GM23338 (cell line): ENCODE results near the gene IL17REL. TPM values are rescaled to one million over a fixed set of nuclear protein-coding genes. Genes with fewer than 3 reads are reported as not detected.

Source experiments
- ATAC-seq: fragments of 200-7000 bp; cut with Tn5 transposase; 3 replicates; pipeline ENCODE4 v1.9.1; 2020
- DNase-seq: peaks from one replicate; pipeline ENCODE4 v3.0.0-alpha.2; 2015; ENCODE audit warnings: low spot score
- H2AFZ ChIP-seq: fragments of 200-600 bp; sonication (generic); 2 replicates; pipeline ENCODE4 v1.8.0; 2016; ENCODE audit warnings: antibody characterized with exemption, mild to moderate bottlenecking, moderate library complexity
- H3F3A ChIP-seq: fragments of 200-600 bp; sonication (generic); replicated peaks from 2 replicates; pipeline ENCODE4 v1.8.0; 2017; ENCODE audit warnings: antibody characterized with exemption, mixed run types, low read depth
- H3K27ac ChIP-seq: fragments of 200-600 bp; sonication (generic); 2 replicates; pipeline ENCODE4 v1.6.1; 2016; ENCODE audit warnings: low read depth
- H3K27me3 ChIP-seq: fragments of 200-600 bp; sonication (generic); 2 replicates; pipeline ENCODE4 v1.8.0; 2016; ENCODE audit warnings: mild to moderate bottlenecking, mixed run types, moderate library complexity; ENCODE audit not compliant: insufficient read depth
- H3K36me3 ChIP-seq: fragments of 200-600 bp; sonication (generic); 2 replicates; pipeline ENCODE4 v1.8.0; 2016; ENCODE audit warnings: mild to moderate bottlenecking; ENCODE audit not compliant: insufficient read depth
- H3K4me1 ChIP-seq: fragments of 200-600 bp; sonication (generic); 2 replicates; pipeline ENCODE4 v1.8.0; 2016; ENCODE audit warnings: mild to moderate bottlenecking, moderate library complexity; ENCODE audit not compliant: insufficient read depth
- H3K4me2 ChIP-seq: fragments of 200-600 bp; sonication (generic); 2 replicates; pipeline ENCODE4 v1.7.1; 2017; ENCODE audit warnings: mixed run types
- H3K4me3 ChIP-seq: fragments of 200-600 bp; sonication (generic); 2 replicates; pipeline ENCODE4 v1.6.1; 2016; ENCODE audit warnings: mixed run types
- H3K79me2 ChIP-seq: fragments of 200-600 bp; sonication (generic); replicated peaks from 2 replicates; pipeline ENCODE4 v1.8.0; 2017; ENCODE audit warnings: mild to moderate bottlenecking; ENCODE audit not compliant: insufficient read depth
- H3K9me2 ChIP-seq: fragments of 200-600 bp; sonication (generic); 2 replicates; pipeline ENCODE4 v1.8.0; 2017; ENCODE audit not compliant: insufficient read depth
- H4K20me1 ChIP-seq: fragments of 200-600 bp; sonication (generic); replicated peaks from 2 replicates; pipeline ENCODE4 v1.8.0; 2017; ENCODE audit warnings: mild to moderate bottlenecking; ENCODE audit not compliant: insufficient read depth
- H3K27ac Mint-ChIP-seq: 2 replicates; pipeline ENCODE4 v1.8.0; 2020; ENCODE audit warnings: inconsistent platforms, mild to moderate bottlenecking, moderate library complexity, mixed read lengths
- H3K27me3 Mint-ChIP-seq: 3 replicates; pipeline ENCODE4 v1.8.0; 2022; ENCODE audit warnings: low read depth, mild to moderate bottlenecking, moderate library complexity, mixed read lengths, inconsistent platforms; ENCODE audit not compliant: insufficient read depth, poor library complexity
- H3K36me3 Mint-ChIP-seq: 3 replicates; pipeline ENCODE4 v1.8.0; 2021; ENCODE audit warnings: low read depth, mild to moderate bottlenecking, inconsistent platforms, moderate library complexity, mixed read lengths
- H3K4me1 Mint-ChIP-seq: 3 replicates; pipeline ENCODE4 v1.8.0; 2020; ENCODE audit warnings: mild to moderate bottlenecking, inconsistent platforms, mixed read lengths
- H3K4me3 Mint-ChIP-seq: 3 replicates; pipeline ENCODE4 v1.8.0; 2021; ENCODE audit warnings: moderate library complexity, mild to moderate bottlenecking, inconsistent platforms, mixed read lengths
- H3K9me3 Mint-ChIP-seq: 3 replicates; pipeline ENCODE4 v1.8.0; 2020; ENCODE audit warnings: moderate library complexity, mild to moderate bottlenecking, inconsistent platforms, mixed read lengths
- CREB1 ChIP-seq: fragments of 250-450 bp; sonication (Bioruptor Pico); IDR thresholded peaks from 2 replicates; pipeline ENCODE4 v1.5.0; 2020; ENCODE audit warnings: low read depth, mild to moderate bottlenecking, moderate library complexity
- EZH2 ChIP-seq: fragments of 200-600 bp; sonication (generic); IDR thresholded peaks from one replicate; pipeline ENCODE4 v1.8.0; 2017; ENCODE audit warnings: antibody characterized with exemption, mild to moderate bottlenecking, low read depth; ENCODE audit not compliant: unreplicated experiment
- EZH2phosphoT487 ChIP-seq: fragments of 200-600 bp; sonication (generic); IDR thresholded peaks from one replicate; pipeline ENCODE4 v1.8.1; 2018; ENCODE audit warnings: antibody characterized with exemption; ENCODE audit not compliant: unreplicated experiment
- STAT1 ChIP-seq: IDR thresholded peaks from one replicate; pipeline ENCODE4 v1.6.1; 2016; ENCODE audit warnings: antibody characterized with exemption; ENCODE audit not compliant: unreplicated experiment
- ZNF331 ChIP-seq: fragments of 250-450 bp; sonication (Bioruptor Pico); IDR thresholded peaks from 2 replicates; pipeline ENCODE4 v1.5.0; 2020; ENCODE audit warnings: low read depth, mild to moderate bottlenecking, moderate library complexity
- ZNF462 ChIP-seq: fragments of 250-450 bp; sonication (Bioruptor Pico); IDR thresholded peaks from 2 replicates; pipeline ENCODE4 v1.5.0; 2020; ENCODE audit warnings: mild to moderate bottlenecking, moderate library complexity
- polyA plus RNA-seq: library from polyadenylated mRNA; unstranded; fragments of >200 nt; fragmentation: Nextera tagmentation; extraction: Ambion mirVana; gene quantifications from 2 replicates; pipeline ENCODE4 v1.2.1, GENCODE V29; 2016
- total RNA-seq: library from RNA; depleted of rRNA; stranded (reverse); fragments of >200 nt; shearing (Covaris generic); gene quantifications from 2 replicates; pipeline ENCODE4 v1.2.3, GENCODE V29; 2014
- TF ChIP-seq, protein P1 (sequence below): IDR thresholded peaks from 2 replicates; pipeline ENCODE4 v1.6.1; 2016; ENCODE audit warnings: antibody characterized with exemption

The IL17REL gene
- total and polyA plus RNA-seq, 2 experiments from 2014 or later, result 0.31 TPM; not detected in 1

DNA sequence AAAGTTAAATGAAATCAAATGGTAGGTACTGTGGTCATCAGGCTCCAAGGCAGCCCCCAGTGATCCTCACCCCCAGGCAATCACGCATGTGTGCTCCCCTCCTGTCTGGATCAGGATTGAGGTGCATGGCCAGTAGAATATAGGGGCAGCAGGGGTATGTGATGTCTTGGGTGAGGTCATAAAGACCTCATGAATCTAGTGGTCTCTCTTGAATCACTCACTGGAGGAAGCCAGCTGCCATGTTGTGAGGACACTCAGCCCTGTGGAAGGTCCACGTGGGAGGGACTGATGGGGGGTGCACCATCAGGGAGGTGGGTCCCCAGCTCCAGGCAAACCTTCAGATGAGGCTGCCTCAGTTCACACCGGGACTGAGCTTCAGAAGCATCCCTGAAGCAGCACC, 6.8 kb upstream of the IL17REL start:
- H3K36me3 ChIP-seq, result no peaks in the 10 kb centered on the region
- H3K27me3 Mint-ChIP-seq, result peaks cover 12% of the 10 kb centered on the region
- no peaks in the 10 kb centered on the region for H3F3A ChIP-seq
- H2AFZ ChIP-seq, result no peak overlapping the region
- H3K4me1 ChIP-seq, result no peaks in the 10 kb centered on the region
- H4K20me1 ChIP-seq, result no peaks in the 10 kb centered on the region
- H3K36me3 Mint-ChIP-seq, result no peaks in the 10 kb centered on the region
- DNase-seq (no peak), ATAC-seq (no peak)
- no peaks in the 10 kb centered on the region for H3K79me2 ChIP-seq
- no peak overlapping the region for H3K27ac ChIP-seq
- no peak overlapping the region for H3K27ac Mint-ChIP-seq
- no peak for TF ChIP-seq CREB1 (CRISPR knock-in tag)
- TF ChIP-seq STAT1, result no peak
- TF ChIP-seq, protein P1, sequence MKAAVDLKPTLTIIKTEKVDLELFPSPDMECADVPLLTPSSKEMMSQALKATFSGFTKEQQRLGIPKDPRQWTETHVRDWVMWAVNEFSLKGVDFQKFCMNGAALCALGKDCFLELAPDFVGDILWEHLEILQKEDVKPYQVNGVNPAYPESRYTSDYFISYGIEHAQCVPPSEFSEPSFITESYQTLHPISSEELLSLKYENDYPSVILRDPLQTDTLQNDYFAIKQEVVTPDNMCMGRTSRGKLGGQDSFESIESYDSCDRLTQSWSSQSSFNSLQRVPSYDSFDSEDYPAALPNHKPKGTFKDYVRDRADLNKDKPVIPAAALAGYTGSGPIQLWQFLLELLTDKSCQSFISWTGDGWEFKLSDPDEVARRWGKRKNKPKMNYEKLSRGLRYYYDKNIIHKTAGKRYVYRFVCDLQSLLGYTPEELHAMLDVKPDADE, result no peak
- no peak for TF ChIP-seq EZH2phosphoT487
- TF ChIP-seq EZH2, result no peak
- TF ChIP-seq ZNF331 (CRISPR knock-in tag), result no peak
- no peak for TF ChIP-seq ZNF462
- H3K4me3 Mint-ChIP-seq, result no peak overlapping the region
- no peaks in the 10 kb centered on the region for H3K4me1 Mint-ChIP-seq
- peaks cover 28% of the 10 kb centered on the region for H3K27me3 ChIP-seq
- no peak overlapping the region for H3K4me2 ChIP-seq
- no peak overlapping the region for H3K4me3 ChIP-seq
- H3K9me2 ChIP-seq, result no peaks in the 10 kb centered on the region
- H3K9me3 Mint-ChIP-seq, result no peaks in the 10 kb centered on the region
